ENCODE data around the gene TPCN2.
"Not testable (repeated sequence)": the region's sequence is repeated elsewhere in the genome, so short reads cannot be mapped to it uniquely, and the experiment has no call there.

The TPCN2 gene

DNA sequence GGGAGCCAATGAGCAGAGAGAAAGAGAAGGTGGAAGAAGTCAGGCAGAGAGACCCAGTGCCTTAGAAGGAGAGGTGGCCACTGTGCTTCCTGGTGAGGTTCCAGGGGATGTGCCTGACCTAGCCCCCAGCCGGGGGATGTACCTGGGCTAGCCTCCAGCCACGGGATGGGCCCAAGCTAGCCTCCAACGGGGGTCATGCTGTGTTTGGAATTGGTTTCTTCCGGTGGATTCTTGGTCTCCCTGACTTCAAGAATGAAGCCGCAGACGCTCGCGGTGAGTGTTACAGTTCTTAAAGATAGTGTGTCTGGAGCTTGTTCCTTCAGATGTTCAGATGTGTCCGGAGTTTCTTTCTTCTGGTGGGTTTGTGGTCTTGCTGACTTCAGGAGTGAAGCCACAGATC lies 100.1 kb downstream of the TPCN2 start:
- ChIA-PET POLR2A (no interaction called here), CTCF (no interaction called here)
- no peaks in the 10 kb centered on the region for H3K36me3 ChIP-seq (ENCODE audit: control insufficient read depth in 4 of 4, insufficient read depth in 4 of 4, low read length in 3 of 4)
- H3K27me3 ChIP-seq (replicated peaks in 2 of 5; ENCODE audit: control insufficient read depth in 4 of 5, insufficient read depth in 5 of 5, low read length in 4 of 5) = no peaks in the 10 kb centered on the region
- no peak overlapping the region for H3K4me3 ChIP-seq (ENCODE audit: control insufficient read depth in 1 of 7, extremely low read depth in 1 of 7, insufficient read depth in 4 of 7, low read depth in 2 of 7, low read length in 6 of 7)
- H3K4me1 ChIP-seq (ENCODE audit: control extremely low read depth in 1 of 4, control insufficient read depth in 4 of 4, insufficient read depth in 4 of 4, low read length in 3 of 4) = no peaks in the 10 kb centered on the region
- peaks cover 3 to 25% (median 15%) of the 10 kb centered on the region in 5 experiments for H3K9me3 ChIP-seq (ENCODE audit: control extremely low read depth in 1 of 5, control insufficient read depth in 4 of 5, insufficient read depth in 2 of 5, low read depth in 1 of 5, low read length in 4 of 5)
- WGBS (ENCODE audit: insufficient coverage) = 98% methylated on average over 8 of the region's 9 CpGs
- no peak overlapping the region for H3K27ac ChIP-seq (ENCODE audit: insufficient read depth in 1 of 2, low read depth in 1 of 2, low read length in 2 of 2, poor library complexity in 1 of 2, severe bottlenecking in 2 of 2)
- DNase-seq = no peak

DNA sequence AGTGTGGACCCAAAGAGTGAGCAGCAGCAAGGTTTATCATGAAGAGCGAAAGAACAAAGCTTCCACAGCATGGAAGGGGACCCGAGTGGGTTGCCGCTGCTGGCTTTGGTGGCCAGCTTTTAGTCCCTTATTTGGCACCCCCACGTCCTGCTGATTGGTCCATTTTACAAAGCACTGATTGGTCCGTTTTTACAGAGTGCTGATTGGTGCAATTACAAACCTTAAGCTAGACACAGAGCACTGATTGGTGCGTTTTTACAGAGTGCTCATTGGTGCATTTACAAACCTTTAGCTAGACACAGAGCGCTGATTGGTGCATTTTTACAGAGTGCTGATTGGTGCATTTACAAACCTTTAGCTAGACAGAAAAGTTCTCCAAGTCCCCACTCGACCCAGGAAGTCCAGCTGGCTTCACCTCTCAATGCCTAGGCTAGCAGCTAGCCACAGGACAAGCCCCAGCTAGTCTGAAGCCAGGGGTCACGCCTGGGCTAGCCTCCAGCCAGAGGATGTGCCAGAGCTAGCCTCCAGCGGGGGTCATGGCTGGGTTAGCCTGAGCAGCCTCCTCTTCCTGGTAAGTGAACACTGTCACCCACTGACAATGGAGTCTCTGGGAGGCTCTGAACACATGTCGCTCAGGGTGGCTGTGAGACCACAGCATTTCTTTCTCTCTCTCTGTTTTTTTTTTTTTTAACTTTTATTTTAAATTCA lies 100.8 kb downstream of the TPCN2 start:
- peaks cover 3 to 25% (median 15%) of the 10 kb centered on the region in 5 experiments for H3K9me3 ChIP-seq (ENCODE audit: control extremely low read depth in 1 of 5, control insufficient read depth in 4 of 5, insufficient read depth in 2 of 5, low read depth in 1 of 5, low read length in 4 of 5)
- POLR2A ChIA-PET; H3K36me3 ChIP-seq (ENCODE audit: control insufficient read depth in 4 of 4, insufficient read depth in 4 of 4, low read length in 3 of 4); H3K27me3 ChIP-seq (replicated peaks in 2 of 5; ENCODE audit: control insufficient read depth in 4 of 5, insufficient read depth in 5 of 5, low read length in 4 of 5); H3K4me3 ChIP-seq (ENCODE audit: control insufficient read depth in 1 of 7, extremely low read depth in 1 of 7, insufficient read depth in 4 of 7, low read depth in 2 of 7, low read length in 6 of 7); DNase-seq; H3K4me1 ChIP-seq (ENCODE audit: control extremely low read depth in 1 of 4, control insufficient read depth in 4 of 4, insufficient read depth in 4 of 4, low read length in 3 of 4); H3K27ac ChIP-seq (ENCODE audit: insufficient read depth in 1 of 2, low read depth in 1 of 2, low read length in 2 of 2, poor library complexity in 1 of 2, severe bottlenecking in 2 of 2): not testable (repeated sequence)
- 91% methylated on average over 10 of the region's 11 CpGs for WGBS (ENCODE audit: insufficient coverage)
- CTCF ChIA-PET = interaction anchor here (0.6 kb wide), 1 partner anchor 299 kb away, joined by 3 read pairs; no protein-coding TSS in a partner anchor

GRCh38 chr11:69150175-69150574 lies 101.4 kb downstream of the TPCN2 start:
- H3K4me1 ChIP-seq (ENCODE audit: control extremely low read depth in 1 of 4, control insufficient read depth in 4 of 4, insufficient read depth in 4 of 4, low read length in 3 of 4) = no peaks in the 10 kb centered on the region
- ChIA-PET POLR2A (interaction anchor here (0.7 kb wide), 1 partner anchor 232 kb away, joined by 5 read pairs; no protein-coding TSS in a partner anchor), CTCF (no interaction called here)
- H3K9me3 ChIP-seq (ENCODE audit: control extremely low read depth in 1 of 5, control insufficient read depth in 4 of 5, insufficient read depth in 2 of 5, low read depth in 1 of 5, low read length in 4 of 5) = peaks cover 3 to 24% (median 15%) of the 10 kb centered on the region in 5 experiments
- H3K36me3 ChIP-seq (ENCODE audit: control insufficient read depth in 4 of 4, insufficient read depth in 4 of 4, low read length in 3 of 4) = no peaks in the 10 kb centered on the region
- no peak overlapping the region for H3K27ac ChIP-seq (ENCODE audit: insufficient read depth in 1 of 2, low read depth in 1 of 2, low read length in 2 of 2, poor library complexity in 1 of 2, severe bottlenecking in 2 of 2)
- no peaks in the 10 kb centered on the region for H3K27me3 ChIP-seq (replicated peaks in 2 of 5; ENCODE audit: control insufficient read depth in 4 of 5, insufficient read depth in 5 of 5, low read length in 4 of 5)
- WGBS (ENCODE audit: insufficient coverage) = 100% methylated on average over 1 of the region's 3 CpGs
- H3K4me3 ChIP-seq (ENCODE audit: control insufficient read depth in 1 of 7, extremely low read depth in 1 of 7, insufficient read depth in 4 of 7, low read depth in 2 of 7, low read length in 6 of 7) = no peak overlapping the region
- no peak for DNase-seq

DNA sequence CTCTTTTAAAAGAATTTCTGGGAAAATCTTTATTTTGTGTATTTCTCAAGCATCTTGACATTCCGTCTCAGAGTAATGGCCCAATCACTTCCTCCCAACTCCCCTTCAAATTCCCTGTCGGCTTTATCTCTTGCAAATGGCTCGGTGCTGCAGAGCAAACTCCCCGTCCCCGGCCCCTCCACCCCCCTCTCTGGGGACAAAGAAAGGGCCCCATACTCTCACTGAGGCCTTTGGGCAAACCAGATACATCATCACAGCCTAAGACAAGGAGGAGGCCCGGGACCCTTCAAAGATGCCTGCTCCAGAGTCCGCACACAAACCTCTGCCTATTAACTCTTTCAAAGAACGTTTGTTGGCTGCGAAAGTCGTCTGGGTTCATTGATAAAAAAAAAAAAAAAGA lies 103.1 kb downstream of the TPCN2 start:
- ChIA-PET CTCF (no interaction called here), POLR2A (no interaction called here)
- WGBS (ENCODE audit: insufficient coverage) = 89% methylated on average over 10 of the region's 10 CpGs

GRCh38 chr11:69152733-69153421 lies 104.1 kb downstream of the TPCN2 start:
- Histone ChIP-seq H3K9me3 (ENCODE audit: control extremely low read depth in 1 of 5, control insufficient read depth in 4 of 5, insufficient read depth in 2 of 5, low read depth in 1 of 5, low read length in 4 of 5) (peaks cover 0 to 10% (median 0%) of the 10 kb centered on the region in 5 experiments), H3K4me1 (ENCODE audit: control extremely low read depth in 1 of 4, control insufficient read depth in 4 of 4, insufficient read depth in 4 of 4, low read length in 3 of 4) (no peaks in the 10 kb centered on the region), H3K4me3 (ENCODE audit: control insufficient read depth in 1 of 7, extremely low read depth in 1 of 7, insufficient read depth in 4 of 7, low read depth in 2 of 7, low read length in 6 of 7) (no peak overlapping the region), H3K27ac (ENCODE audit: insufficient read depth in 1 of 2, low read depth in 1 of 2, low read length in 2 of 2, poor library complexity in 1 of 2, severe bottlenecking in 2 of 2) (no peak overlapping the region), H3K27me3 (replicated peaks in 2 of 5; ENCODE audit: control insufficient read depth in 4 of 5, insufficient read depth in 5 of 5, low read length in 4 of 5) (peaks cover 0 to 27% (median 3%) of the 10 kb centered on the region in 5 experiments), H3K36me3 (ENCODE audit: control insufficient read depth in 4 of 4, insufficient read depth in 4 of 4, low read length in 3 of 4) (no peaks in the 10 kb centered on the region)
- no peak for DNase-seq
- 87% methylated on average over 19 of the region's 23 CpGs for WGBS (ENCODE audit: insufficient coverage)
- POLR2A ChIA-PET = no interaction called here
- CTCF ChIA-PET = no interaction called here

More for the DNA sequence above, 103.1 kb downstream of the TPCN2 start:
- Histone ChIP-seq H3K9me3 (ENCODE audit: control extremely low read depth in 1 of 5, control insufficient read depth in 4 of 5, insufficient read depth in 2 of 5, low read depth in 1 of 5, low read length in 4 of 5) (peaks cover 0 to 16% (median 7%) of the 10 kb centered on the region in 5 experiments), H3K36me3 (ENCODE audit: control insufficient read depth in 4 of 4, insufficient read depth in 4 of 4, low read length in 3 of 4) (no peaks in the 10 kb centered on the region), H3K27me3 (replicated peaks in 2 of 5; ENCODE audit: control insufficient read depth in 4 of 5, insufficient read depth in 5 of 5, low read length in 4 of 5) (peaks cover 0 to 16% (median 1%) of the 10 kb centered on the region in 5 experiments), H3K4me1 (ENCODE audit: control extremely low read depth in 1 of 4, control insufficient read depth in 4 of 4, insufficient read depth in 4 of 4, low read length in 3 of 4) (no peaks in the 10 kb centered on the region), H3K27ac (ENCODE audit: insufficient read depth in 1 of 2, low read depth in 1 of 2, low read length in 2 of 2, poor library complexity in 1 of 2, severe bottlenecking in 2 of 2) (no peak overlapping the region), H3K4me3 (ENCODE audit: control insufficient read depth in 1 of 7, extremely low read depth in 1 of 7, insufficient read depth in 4 of 7, low read depth in 2 of 7, low read length in 6 of 7) (no peak overlapping the region)
- no peak for DNase-seq

- Histone ChIP-seq H3K4me3 (ENCODE audit: control insufficient read depth in 1 of 7, extremely low read depth in 1 of 7, insufficient read depth in 4 of 7, low read depth in 2 of 7, low read length in 6 of 7) (no peak overlapping the region), H3K36me3 (ENCODE audit: control insufficient read depth in 4 of 4, insufficient read depth in 4 of 4, low read length in 3 of 4) (no peaks in the 10 kb centered on the region), H3K4me1 (ENCODE audit: control extremely low read depth in 1 of 4, control insufficient read depth in 4 of 4, insufficient read depth in 4 of 4, low read length in 3 of 4) (no peaks in the 10 kb centered on the region), H3K9me3 (ENCODE audit: control extremely low read depth in 1 of 5, control insufficient read depth in 4 of 5, insufficient read depth in 2 of 5, low read depth in 1 of 5, low read length in 4 of 5) (peaks cover 0 to 5% (median 0%) of the 10 kb centered on the region in 5 experiments), H3K27me3 (replicated peaks in 2 of 5; ENCODE audit: control insufficient read depth in 4 of 5, insufficient read depth in 5 of 5, low read length in 4 of 5) (peaks cover 0 to 35% (median 3%) of the 10 kb centered on the region in 5 experiments), H3K27ac (ENCODE audit: insufficient read depth in 1 of 2, low read depth in 1 of 2, low read length in 2 of 2, poor library complexity in 1 of 2, severe bottlenecking in 2 of 2) (no peak overlapping the region)
- ChIA-PET CTCF (no interaction called here), POLR2A (no interaction called here)
- 100% methylated on average over 1 of the region's 7 CpGs for WGBS (ENCODE audit: insufficient coverage)
- no peak for DNase-seq
Observed at GRCh38 chr11:69153661-69154060, 104.9 kb downstream of the TPCN2 start.

DNA sequence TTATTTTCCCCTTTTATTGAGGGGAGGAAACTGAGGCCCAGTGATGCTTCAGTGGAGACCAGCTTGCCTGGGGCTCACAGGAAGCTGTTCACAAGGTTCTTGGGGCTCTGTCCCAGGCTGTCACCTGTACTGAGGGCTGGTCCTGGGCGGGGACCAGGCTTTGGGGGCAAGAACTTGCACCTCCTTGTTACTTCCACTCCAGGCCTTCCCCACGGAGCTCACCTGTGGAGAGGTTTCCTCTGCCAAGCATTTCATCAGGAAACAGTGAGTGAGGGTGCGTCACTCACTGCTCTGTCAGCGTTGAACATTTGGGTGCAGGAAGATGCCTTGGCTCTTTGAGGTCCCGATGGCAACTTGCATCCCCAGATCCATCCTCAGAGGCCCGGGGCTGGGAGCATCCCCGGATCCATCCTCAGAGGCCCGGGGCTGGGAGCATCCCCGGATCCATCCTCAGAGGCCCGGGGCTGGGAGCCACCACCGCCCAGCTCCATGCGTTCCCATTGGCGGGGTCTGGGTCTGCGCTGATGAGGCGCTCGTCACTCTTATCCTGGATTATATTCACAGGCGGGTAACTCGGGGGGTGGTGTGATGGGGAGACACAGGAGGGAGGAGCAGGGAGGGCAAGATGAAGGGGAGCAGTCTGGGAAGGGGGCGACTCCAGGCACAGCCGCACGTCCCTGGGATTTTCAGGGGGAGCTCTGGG lies 105.6 kb downstream of the TPCN2 start:
- H3K27me3 ChIP-seq (replicated peaks in 2 of 5; ENCODE audit: control insufficient read depth in 4 of 5, insufficient read depth in 5 of 5, low read length in 4 of 5) = peaks cover 0 to 40% (median 4%) of the 10 kb centered on the region in 5 experiments
- no peaks in the 10 kb centered on the region for H3K4me1 ChIP-seq (ENCODE audit: control extremely low read depth in 1 of 4, control insufficient read depth in 4 of 4, insufficient read depth in 4 of 4, low read length in 3 of 4)
- peaks cover 0 to 5% (median 0%) of the 10 kb centered on the region in 5 experiments for H3K9me3 ChIP-seq (ENCODE audit: control extremely low read depth in 1 of 5, control insufficient read depth in 4 of 5, insufficient read depth in 2 of 5, low read depth in 1 of 5, low read length in 4 of 5)
- no peaks in the 10 kb centered on the region for H3K36me3 ChIP-seq (ENCODE audit: control insufficient read depth in 4 of 4, insufficient read depth in 4 of 4, low read length in 3 of 4)
- ChIA-PET POLR2A (no interaction called here), CTCF (no interaction called here)
- 92% methylated on average over 14 of the region's 21 CpGs for WGBS (ENCODE audit: insufficient coverage)
- H3K27ac ChIP-seq (ENCODE audit: insufficient read depth in 1 of 2, low read depth in 1 of 2, low read length in 2 of 2, poor library complexity in 1 of 2, severe bottlenecking in 2 of 2) = no peak overlapping the region
- no peak for DNase-seq
- H3K4me3 ChIP-seq (ENCODE audit: control insufficient read depth in 1 of 7, extremely low read depth in 1 of 7, insufficient read depth in 4 of 7, low read depth in 2 of 7, low read length in 6 of 7) = no peak overlapping the region
